Astrocyte (in vitro differentiated cells and primary cell): Measurements from ENCODE around the gene HIRA.

Source experiments
- CTCF ChIP-seq: IDR thresholded peaks from 2 replicates; pipeline ENCODE4 v1.5.1; 2011; ENCODE audit warnings: low read depth, mild to moderate bottlenecking, inconsistent platforms, low read length, moderate library complexity; ENCODE audit not compliant: insufficient read depth
- EZH2 ChIP-seq: IDR thresholded peaks from 2 replicates; pipeline ENCODE4 v1.6.1; 2012; ENCODE audit warnings: mild to moderate bottlenecking, low read length, inconsistent platforms; ENCODE audit not compliant: insufficient read depth

- TF ChIP-seq CTCF (no peak), EZH2 (no peak)
These were observed 31.5 kb upstream of the HIRA start for GRCh38 chr22:19463008-19463407.
